Trophoblast cell (in vitro differentiated cells and primary cell): ENCODE data around the gene SLC25A1.

ENCODE experiments used
- DNase-seq, 2 donors: peaks; one replicate each; pipeline ENCODE4 v3.0.0-alpha.2; 2016
- H2AFZ ChIP-seq: 2 replicates; pipeline ENCODE4 v1.6.1; 2013; ENCODE audit warnings: low read length, moderate library complexity, mild to moderate bottlenecking; ENCODE audit not compliant: insufficient read depth, poor library complexity
- H2AK5ac ChIP-seq: 2 replicates; pipeline ENCODE4 v1.6.1; 2013; ENCODE audit warnings: mild to moderate bottlenecking, low read length
- H2BK120ac ChIP-seq: 2 replicates; pipeline ENCODE4 v1.6.1; 2013; ENCODE audit warnings: low read length, mild to moderate bottlenecking, moderate library complexity; ENCODE audit not compliant: insufficient read depth, poor library complexity
- H2BK12ac ChIP-seq: 2 replicates; pipeline ENCODE4 v1.6.1; 2013; ENCODE audit warnings: mild to moderate bottlenecking, low read length, moderate library complexity
- H2BK5ac ChIP-seq: 2 replicates; pipeline ENCODE4 v1.6.1; 2013; ENCODE audit warnings: low read length, low read depth, moderate library complexity, mild to moderate bottlenecking; ENCODE audit not compliant: poor library complexity
- H3K14ac ChIP-seq: 2 replicates; pipeline ENCODE4 v1.6.1; 2013; ENCODE audit warnings: mild to moderate bottlenecking, low read length
- H3K18ac ChIP-seq: 2 replicates; pipeline ENCODE4 v1.6.1; 2013; ENCODE audit warnings: mild to moderate bottlenecking, low read length
- H3K23ac ChIP-seq: 2 replicates; pipeline ENCODE4 v1.6.1; 2013; ENCODE audit warnings: low read length
- H3K27ac ChIP-seq: 2 replicates; pipeline ENCODE4 v1.5.1; 2013; ENCODE audit warnings: low read depth, mild to moderate bottlenecking, inconsistent platforms, low read length, moderate library complexity
- H3K27me3 ChIP-seq: 2 replicates; pipeline ENCODE4 v1.6.1; 2013; ENCODE audit warnings: inconsistent platforms, mild to moderate bottlenecking, low read length, moderate library complexity; ENCODE audit not compliant: insufficient read depth
- H3K36me3 ChIP-seq, 2 experiments: 1 replicate in 1 of 2; 2 replicates in 1 of 2; pipeline ENCODE4 v1.6.1; 2013; ENCODE audit warnings: low read length in 2 of 2, mild to moderate bottlenecking in 2 of 2, moderate library complexity in 1 of 2; ENCODE audit not compliant: insufficient read depth in 2 of 2, control insufficient read depth in 1 of 2
- H3K4ac ChIP-seq: 2 replicates; pipeline ENCODE4 v1.6.1; 2013; ENCODE audit warnings: low read depth, mild to moderate bottlenecking, low read length, moderate library complexity
- H3K4me1 ChIP-seq, 2 experiments: 1 replicate in 1 of 2; 2 replicates in 1 of 2; pipeline ENCODE4 v1.6.1; 2013; ENCODE audit warnings: low read length in 2 of 2, mild to moderate bottlenecking in 2 of 2, moderate library complexity in 1 of 2; ENCODE audit not compliant: insufficient read depth in 2 of 2, control insufficient read depth in 1 of 2
- H3K4me2 ChIP-seq: 2 replicates; pipeline ENCODE4 v1.6.1; 2013; ENCODE audit warnings: inconsistent platforms, mild to moderate bottlenecking, low read length, moderate library complexity
- H3K4me3 ChIP-seq: 2 replicates; pipeline ENCODE4 v1.5.1; 2013; ENCODE audit warnings: mild to moderate bottlenecking, low read depth, low read length, inconsistent platforms
- H3K79me1 ChIP-seq: one replicate; pipeline ENCODE4 v1.6.1; 2013; ENCODE audit warnings: low read length
- H3K79me2 ChIP-seq: 2 replicates; pipeline ENCODE4 v1.6.1; 2013; ENCODE audit warnings: low read length, mild to moderate bottlenecking; ENCODE audit not compliant: control insufficient read depth, insufficient read depth, poor library complexity
- H3K9ac ChIP-seq: 2 replicates; pipeline ENCODE4 v1.6.1; 2013; ENCODE audit warnings: mild to moderate bottlenecking, low read length
- H3K9me3 ChIP-seq: 2 replicates; pipeline ENCODE4 v1.6.1; 2013; ENCODE audit warnings: low read depth, mild to moderate bottlenecking, control low read depth, inconsistent platforms, low read length; ENCODE audit not compliant: insufficient read depth
- H4K12ac ChIP-seq: 2 replicates; pipeline ENCODE4 v1.6.1; 2013; ENCODE audit warnings: low read depth, mild to moderate bottlenecking, low read length, moderate library complexity
- H4K8ac ChIP-seq: 2 replicates; pipeline ENCODE4 v1.6.1; 2013; ENCODE audit warnings: low read depth, mild to moderate bottlenecking, low read length, moderate library complexity
- H4K91ac ChIP-seq: one replicate; pipeline ENCODE4 v1.6.1; 2013; ENCODE audit warnings: low read depth, mild to moderate bottlenecking, low read length, moderate library complexity
- WGBS: extraction: QIAGEN DNeasy Blood & Tissue Kit; methylation state at CpG from one replicate; pipeline ENCODE4 v1.1.7; 2013; ENCODE audit warnings: missing lambda C conversion rate; ENCODE audit not compliant: insufficient read length, insufficient coverage; ENCODE audit errors: extremely low coverage; 5-methylcytosine and 5-hydroxymethylcytosine counted together

Gene SLC25A1

DNA sequence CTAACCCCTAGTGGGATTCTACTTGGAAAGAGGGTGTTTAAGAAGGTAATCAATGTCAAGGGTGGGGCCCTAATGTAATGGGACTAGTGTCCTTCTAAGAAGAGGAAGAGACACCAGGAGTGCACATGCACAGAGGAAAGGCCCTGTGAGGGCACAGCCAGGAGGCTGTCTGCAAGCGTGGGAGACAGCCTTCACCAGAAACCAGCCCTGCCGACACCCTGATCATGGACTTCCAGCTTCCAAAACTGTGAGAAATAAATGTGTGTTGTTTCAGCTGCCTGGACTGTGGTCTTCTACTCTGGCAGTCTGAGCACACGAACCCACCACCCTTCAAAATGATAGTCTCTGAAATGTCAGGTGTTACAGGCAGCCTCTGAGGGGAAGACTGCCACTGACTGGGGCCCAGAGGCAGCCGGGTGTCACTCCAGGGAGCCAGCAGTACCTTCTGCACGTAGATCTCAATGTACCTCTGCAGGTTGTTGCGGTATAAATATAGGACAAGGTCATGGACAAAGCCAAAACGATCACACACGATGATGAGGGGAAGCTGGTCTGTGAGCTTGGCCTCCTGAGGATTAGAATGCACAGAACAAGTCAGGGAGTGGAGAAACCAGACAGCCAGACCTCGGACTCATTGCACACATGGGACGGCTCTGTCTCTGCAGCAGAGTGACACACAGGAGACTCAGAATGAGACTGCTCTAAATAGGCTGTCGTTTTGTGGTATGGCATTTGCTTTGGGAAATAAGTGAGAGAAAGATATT lies 43.9 kb upstream of the SLC25A1 start:
- H4K8ac ChIP-seq = no peak overlapping the region
- no peaks in the 10 kb centered on the region for H3K27me3 ChIP-seq
- H3K18ac ChIP-seq = no peak overlapping the region
- H3K14ac ChIP-seq = no peak overlapping the region
- peaks cover 12 to 22% of the 10 kb centered on the region in 2 experiments for H3K36me3 ChIP-seq
- no peak overlapping the region for H4K91ac ChIP-seq
- no peak overlapping the region for H3K23ac ChIP-seq
- H3K4ac ChIP-seq = no peak overlapping the region
- no peak overlapping the region for H2BK12ac ChIP-seq
- no peaks in the 10 kb centered on the region for H3K79me1 ChIP-seq
- H3K4me1 ChIP-seq = peaks cover 0 to 2% of the 10 kb centered on the region in 2 experiments
- WGBS = no CpG with 5 or more reads among the region's 11 CpGs
- H3K27ac ChIP-seq = no peak overlapping the region
- no peaks in the 10 kb centered on the region for H3K9me3 ChIP-seq
- no peak for DNase-seq
- no peak overlapping the region for H3K4me2 ChIP-seq
- no peak overlapping the region for H2AK5ac ChIP-seq
- no peak overlapping the region for H2BK5ac ChIP-seq
- no peak overlapping the region for H3K4me3 ChIP-seq
- no peak overlapping the region for H2BK120ac ChIP-seq
- H3K79me2 ChIP-seq = no peaks in the 10 kb centered on the region
- no peak overlapping the region for H2AFZ ChIP-seq
- no peak overlapping the region for H4K12ac ChIP-seq
- H3K9ac ChIP-seq = no peak overlapping the region

DNA sequence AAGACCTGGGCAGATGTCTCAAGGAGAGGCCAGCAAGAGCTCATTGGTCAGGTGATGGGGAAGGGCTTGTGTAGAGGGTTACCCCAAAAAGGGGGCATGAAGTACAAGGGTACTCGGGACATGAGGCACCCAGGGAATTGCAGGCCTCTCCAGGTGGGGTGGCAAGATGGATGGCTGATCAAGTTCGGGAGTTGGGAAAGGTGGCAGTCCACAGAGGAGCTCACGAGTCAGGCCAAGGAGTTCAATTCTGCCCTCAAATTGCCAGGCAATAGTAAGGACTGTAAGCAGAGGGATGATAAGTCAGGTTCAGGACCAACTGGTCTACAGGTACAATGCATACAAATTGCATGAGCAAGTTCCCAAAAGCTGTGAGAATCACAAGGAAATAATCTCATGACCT lies 42.3 kb upstream of the SLC25A1 start:
- Histone ChIP-seq H2BK5ac (no peak overlapping the region), H2BK12ac (no peak overlapping the region), H3K9ac (no peak overlapping the region), H3K36me3 (peaks cover 12 to 16% of the 10 kb centered on the region in 2 experiments), H3K27ac (no peak overlapping the region), H3K27me3 (no peaks in the 10 kb centered on the region), H2BK120ac (no peak overlapping the region), H3K4me3 (no peak overlapping the region), H3K23ac (no peak overlapping the region), H3K4me2 (no peak overlapping the region), H3K9me3 (no peaks in the 10 kb centered on the region), H3K79me2 (no peaks in the 10 kb centered on the region), H4K91ac (no peak overlapping the region), H3K18ac (no peak overlapping the region), H4K8ac (no peak overlapping the region), H3K4ac (no peak overlapping the region), H2AK5ac (no peak overlapping the region), H2AFZ (no peak overlapping the region), H3K79me1 (no peaks in the 10 kb centered on the region), H4K12ac (no peak overlapping the region), H3K4me1 (peaks cover 0 to 2% of the 10 kb centered on the region in 2 experiments), H3K14ac (no peak overlapping the region)
- WGBS = no CpG with 5 or more reads among the region's 3 CpGs
- no peak for DNase-seq

DNA sequence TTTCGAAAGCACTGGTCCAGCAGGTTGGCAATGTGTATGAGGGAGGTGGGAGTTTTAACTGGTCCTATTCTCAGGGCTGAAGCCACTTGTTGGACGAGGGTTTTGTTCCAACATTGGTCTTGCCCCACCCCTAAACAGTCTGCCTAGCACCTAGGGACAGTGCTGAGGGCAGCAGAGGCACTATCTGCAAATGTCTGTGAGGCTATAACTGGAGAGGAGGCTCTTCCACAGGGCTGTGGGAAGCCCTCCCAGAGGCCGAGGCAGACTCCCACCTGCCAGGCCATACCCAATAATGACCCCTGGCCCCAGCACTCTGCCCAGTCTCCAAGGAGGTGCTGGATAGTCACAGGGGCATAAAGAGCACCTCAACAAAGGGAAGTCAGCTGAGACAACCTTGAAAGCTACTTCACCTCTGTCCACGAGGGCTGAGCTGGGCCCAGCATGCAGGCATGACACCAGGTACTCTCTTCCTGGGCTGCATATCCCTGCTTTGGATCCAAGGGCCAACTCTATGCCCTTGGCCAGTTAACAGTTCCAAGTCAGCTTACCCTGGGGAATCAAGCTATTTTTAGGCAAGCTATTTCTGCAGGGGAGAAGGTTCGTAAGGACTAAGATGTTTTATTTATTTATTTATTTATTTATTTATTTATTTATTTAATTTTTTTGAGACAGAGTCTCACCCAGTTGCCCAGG lies 40.2 kb upstream of the SLC25A1 start:
- Histone ChIP-seq H3K27me3 (no peaks in the 10 kb centered on the region), H3K4me3 (no peak overlapping the region), H3K4ac (no peak overlapping the region), H3K27ac (no peak overlapping the region), H4K91ac (no peak overlapping the region), H3K4me2 (no peak overlapping the region), H3K9me3 (no peaks in the 10 kb centered on the region), H2BK120ac (no peak overlapping the region), H3K79me1 (no peaks in the 10 kb centered on the region), H3K18ac (no peak overlapping the region), H2BK5ac (no peak overlapping the region), H2AFZ (no peak overlapping the region), H4K8ac (no peak overlapping the region), H3K9ac (no peak overlapping the region), H3K23ac (no peak overlapping the region), H3K79me2 (no peaks in the 10 kb centered on the region), H3K14ac (no peak overlapping the region), H2BK12ac (no peak overlapping the region), H2AK5ac (no peak overlapping the region), H3K36me3 (peaks cover 9 to 16% of the 10 kb centered on the region in 2 experiments), H4K12ac (no peak overlapping the region), H3K4me1 (peaks cover 0 to 2% of the 10 kb centered on the region in 2 experiments)
- no CpG with 5 or more reads among the region's 5 CpGs for WGBS
- DNase-seq = peak in 1 of 2 donors; percentile 6

DNA sequence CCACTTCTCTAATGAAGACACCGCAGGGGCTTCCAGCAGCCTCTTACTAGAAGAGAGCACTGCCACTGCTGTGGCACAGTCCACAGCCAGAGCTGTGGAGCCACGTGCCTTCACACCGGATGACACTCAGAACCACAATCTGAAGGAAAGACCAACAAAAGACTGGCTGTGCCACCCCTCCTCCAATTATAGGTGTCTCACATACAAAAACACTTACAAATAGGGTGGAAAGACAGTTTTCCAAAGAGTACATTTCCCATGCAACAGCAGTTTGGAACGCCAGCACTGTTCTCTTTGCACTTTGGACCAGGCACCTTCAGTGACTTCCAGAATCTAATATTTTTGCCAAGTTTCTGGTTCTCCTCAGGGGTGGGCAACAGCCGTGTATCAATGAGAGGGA lies 38.0 kb upstream of the SLC25A1 start:
- Histone ChIP-seq H3K23ac (no peak overlapping the region), H2AK5ac (no peak overlapping the region), H3K79me1 (no peaks in the 10 kb centered on the region), H3K27me3 (no peaks in the 10 kb centered on the region), H3K14ac (no peak overlapping the region), H3K9me3 (no peaks in the 10 kb centered on the region), H3K9ac (no peak overlapping the region), H3K18ac (no peak overlapping the region), H3K4me3 (no peak overlapping the region), H2BK120ac (no peak overlapping the region), H2BK5ac (no peak overlapping the region), H4K12ac (no peak overlapping the region), H3K4ac (no peak overlapping the region), H2BK12ac (no peak overlapping the region), H3K4me1 (peaks cover 0 to 2% of the 10 kb centered on the region in 2 experiments), H2AFZ (no peak overlapping the region), H4K8ac (no peak overlapping the region), H3K79me2 (no peaks in the 10 kb centered on the region), H3K4me2 (no peak overlapping the region), H3K36me3 (peaks cover 2 to 7% of the 10 kb centered on the region in 2 experiments), H4K91ac (no peak overlapping the region), H3K27ac (no peak overlapping the region)
- no CpG with 5 or more reads among the region's 5 CpGs for WGBS
- DNase-seq = no peak
